ENCODE data around the gene SMARCA5. TPM values are rescaled to one million over a fixed set of nuclear protein-coding genes. Genes with fewer than 3 reads are reported as not detected.
A peak's percentile ranks its signal among the peaks of the same experiment; 100 is the strongest.

The SMARCA5 gene
- total RNA-seq, 4 donors from 2014 or later = 14.8 to 25.8 (median 19.6) TPM

DNA sequence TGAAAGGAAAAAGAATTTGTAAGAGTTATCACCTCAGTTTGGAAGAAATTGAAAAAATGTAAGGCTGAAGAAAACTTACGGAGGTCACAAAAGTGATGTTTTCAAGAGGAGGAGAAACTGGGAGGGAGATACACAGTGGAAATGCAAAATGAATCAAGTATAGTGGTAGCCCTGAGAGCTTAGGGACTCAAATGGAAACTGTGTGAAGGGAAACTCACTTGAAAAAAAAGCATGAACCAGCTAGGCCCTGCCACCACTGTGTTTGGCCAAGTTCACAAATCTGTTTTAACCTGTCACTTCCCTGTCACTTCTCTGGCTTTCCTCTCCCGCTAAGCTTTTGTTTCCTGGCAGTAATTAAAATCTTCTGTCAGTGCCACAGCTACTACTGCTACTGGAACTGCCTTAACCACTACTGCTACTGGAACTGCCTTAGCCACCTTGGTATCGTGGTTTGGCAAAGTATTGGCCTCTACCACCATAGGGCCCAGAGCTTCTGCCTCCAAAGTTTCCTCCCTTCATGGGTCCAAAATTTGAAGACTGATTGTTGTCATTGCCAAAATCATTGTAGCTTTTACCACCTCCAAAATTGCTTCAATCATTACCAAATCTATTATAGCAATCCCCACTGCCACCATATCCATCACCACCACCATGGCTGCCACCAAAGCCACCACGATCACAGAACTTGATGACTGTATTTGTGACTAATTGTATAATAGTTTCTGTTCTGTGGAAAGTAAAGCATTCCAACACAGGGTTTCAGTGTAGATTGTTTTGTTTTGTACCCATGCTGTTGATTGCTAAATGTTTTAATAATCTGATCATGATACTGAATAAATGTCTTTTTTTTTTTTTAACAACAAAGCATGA is 41.5 kb downstream of the SMARCA5 start:
- Histone ChIP-seq H3K4me1 (peaks cover 11% of the 10 kb centered on the region), H3K27ac (no peak overlapping the region), H3K9me3 (no peaks in the 10 kb centered on the region), H3K27me3 (no peaks in the 10 kb centered on the region), H3K36me3 (peaks cover 39% of the 10 kb centered on the region), H3K4me3 (no peak overlapping the region)
- WGBS = 66% methylated on average over 4 of the region's 4 CpGs
- no peak for TF ChIP-seq EP300 (IDR thresholded peaks at IDR 0.05)
- no peak for TF ChIP-seq POLR2AphosphoS5 (IDR thresholded peaks at IDR 0.05)
- no peak for TF ChIP-seq POLR2A (IDR thresholded peaks at IDR 0.05)
- TF ChIP-seq, protein P1, sequence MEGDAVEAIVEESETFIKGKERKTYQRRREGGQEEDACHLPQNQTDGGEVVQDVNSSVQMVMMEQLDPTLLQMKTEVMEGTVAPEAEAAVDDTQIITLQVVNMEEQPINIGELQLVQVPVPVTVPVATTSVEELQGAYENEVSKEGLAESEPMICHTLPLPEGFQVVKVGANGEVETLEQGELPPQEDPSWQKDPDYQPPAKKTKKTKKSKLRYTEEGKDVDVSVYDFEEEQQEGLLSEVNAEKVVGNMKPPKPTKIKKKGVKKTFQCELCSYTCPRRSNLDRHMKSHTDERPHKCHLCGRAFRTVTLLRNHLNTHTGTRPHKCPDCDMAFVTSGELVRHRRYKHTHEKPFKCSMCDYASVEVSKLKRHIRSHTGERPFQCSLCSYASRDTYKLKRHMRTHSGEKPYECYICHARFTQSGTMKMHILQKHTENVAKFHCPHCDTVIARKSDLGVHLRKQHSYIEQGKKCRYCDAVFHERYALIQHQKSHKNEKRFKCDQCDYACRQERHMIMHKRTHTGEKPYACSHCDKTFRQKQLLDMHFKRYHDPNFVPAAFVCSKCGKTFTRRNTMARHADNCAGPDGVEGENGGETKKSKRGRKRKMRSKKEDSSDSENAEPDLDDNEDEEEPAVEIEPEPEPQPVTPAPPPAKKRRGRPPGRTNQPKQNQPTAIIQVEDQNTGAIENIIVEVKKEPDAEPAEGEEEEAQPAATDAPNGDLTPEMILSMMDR (IDR thresholded peaks at IDR 0.05) = no peak
- no peak for DNase-seq (ENCODE audit: low spot score in 2 of 2)

DNA sequence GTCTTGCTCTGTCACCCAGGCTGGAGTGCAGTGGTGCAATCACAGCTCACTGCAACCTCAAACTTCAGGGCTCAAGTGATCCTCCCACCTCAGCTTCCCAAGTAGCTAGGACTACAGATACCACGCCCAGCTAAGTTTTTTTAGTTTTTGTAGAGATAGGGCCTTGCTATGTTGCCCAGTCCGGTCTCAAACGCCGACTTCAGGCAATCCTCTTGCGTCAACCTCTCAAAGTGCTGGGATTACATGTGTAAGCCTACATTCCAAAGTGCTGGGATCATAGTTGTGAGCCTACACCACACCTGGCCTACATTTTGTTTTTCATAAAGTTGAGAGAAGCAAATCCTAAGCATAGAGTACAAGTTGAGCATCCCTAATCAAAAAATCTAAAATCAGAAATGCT is 42.2 kb downstream of the SMARCA5 start:
- DNase-seq (ENCODE audit: low spot score in 2 of 2) = no peak
- peaks cover 11% of the 10 kb centered on the region for H3K4me1 ChIP-seq
- H3K27me3 ChIP-seq = no peaks in the 10 kb centered on the region
- H3K27ac ChIP-seq = no peak overlapping the region
- H3K9me3 ChIP-seq = no peaks in the 10 kb centered on the region
- H3K4me3 ChIP-seq = no peak overlapping the region
- WGBS = 77% methylated on average over 5 of the region's 5 CpGs
- H3K36me3 ChIP-seq = peaks cover 34% of the 10 kb centered on the region
- TF ChIP-seq, protein P1 (IDR thresholded peaks at IDR 0.05) = no peak
- TF ChIP-seq POLR2A (IDR thresholded peaks at IDR 0.05) = no peak
- no peak for TF ChIP-seq EP300 (IDR thresholded peaks at IDR 0.05)
- no peak for TF ChIP-seq POLR2AphosphoS5 (IDR thresholded peaks at IDR 0.05)

DNA sequence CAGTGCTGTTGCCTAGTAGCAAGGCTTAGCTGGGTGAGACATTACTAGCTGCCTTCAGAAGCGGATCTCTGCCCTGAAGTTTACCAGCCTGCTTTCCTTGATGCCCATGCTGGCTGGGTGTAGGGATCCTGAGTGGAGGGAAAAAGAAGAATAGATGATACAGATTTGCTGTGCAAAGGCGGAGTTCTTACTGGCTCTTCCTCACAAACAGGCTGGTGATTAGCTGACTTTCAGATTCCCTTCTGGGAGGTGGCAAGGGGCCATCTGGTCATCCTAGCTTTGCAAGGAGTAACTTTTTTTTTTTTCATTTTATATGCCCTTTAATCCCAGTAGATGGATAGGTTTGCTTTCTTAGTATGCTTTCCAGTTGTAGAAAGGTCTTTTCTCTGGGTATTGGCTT is 44.8 kb downstream of the SMARCA5 start:
- 76% methylated on average over 2 of the region's 2 CpGs for WGBS
- no peak for DNase-seq (ENCODE audit: low spot score in 2 of 2)
- Histone ChIP-seq H3K4me3 (peak overlapping the region; percentile 56), H3K4me1 (peaks cover 11% of the 10 kb centered on the region), H3K9me3 (no peaks in the 10 kb centered on the region), H3K27ac (no peak overlapping the region), H3K27me3 (no peaks in the 10 kb centered on the region), H3K36me3 (peaks cover 18% of the 10 kb centered on the region)
- TF ChIP-seq, protein P1 (IDR thresholded peaks at IDR 0.05) = no peak
- TF ChIP-seq POLR2AphosphoS5 (IDR thresholded peaks at IDR 0.05) (no peak), EP300 (IDR thresholded peaks at IDR 0.05) (no peak), POLR2A (IDR thresholded peaks at IDR 0.05) (no peak)

DNA sequence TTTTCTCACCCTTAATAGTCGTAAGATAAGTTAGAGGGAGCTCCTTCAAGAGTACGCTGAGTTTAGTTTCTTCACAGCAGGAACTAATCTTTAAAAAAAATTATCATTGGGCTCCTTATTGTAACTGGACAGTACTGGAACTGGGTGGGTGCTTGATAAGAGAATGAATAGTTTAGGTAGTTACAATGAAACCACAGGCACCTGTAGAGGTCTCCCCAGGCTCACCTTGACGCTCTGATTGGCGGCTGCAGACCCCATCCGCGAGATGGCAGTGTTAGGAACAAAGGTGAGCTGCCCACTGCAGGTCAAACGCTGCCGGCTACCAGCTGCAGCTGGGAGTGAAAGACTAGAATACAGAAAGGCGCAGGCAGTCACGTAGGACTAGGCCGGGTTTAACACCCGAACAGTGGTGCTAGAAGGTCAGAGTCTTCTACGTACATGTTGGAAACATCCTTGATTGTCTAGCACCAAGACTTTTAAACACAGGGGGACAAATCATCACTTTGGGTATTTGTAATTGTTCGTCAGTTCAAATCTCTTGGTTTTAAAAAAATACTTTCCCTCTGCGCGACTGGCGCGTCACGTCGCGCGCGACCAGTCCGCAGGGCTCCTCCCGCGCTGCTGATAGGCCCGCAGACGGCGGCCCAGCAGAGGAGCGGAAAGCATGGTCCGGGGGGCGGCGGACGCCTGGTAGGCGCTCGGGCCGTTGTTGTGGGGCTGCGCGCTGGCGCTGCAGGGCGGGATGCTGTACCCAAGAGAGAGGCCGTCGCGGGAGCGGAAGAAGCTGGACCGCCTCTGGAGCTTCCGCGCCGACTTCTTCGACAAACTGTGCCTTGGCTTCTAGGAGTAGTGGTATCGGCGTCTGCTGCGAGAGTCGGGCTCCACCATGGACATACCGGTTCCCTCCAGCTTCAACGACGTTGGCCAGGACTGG is 45.6 kb downstream of the SMARCA5 start:
- peak in 1 of 2 donors; percentile 70 for DNase-seq (ENCODE audit: low spot score in 2 of 2)
- no peaks in the 10 kb centered on the region for H3K27me3 ChIP-seq

More for the DNA sequence above, 45.6 kb downstream of the SMARCA5 start:
- no peaks in the 10 kb centered on the region for H3K9me3 ChIP-seq
- TF ChIP-seq EP300 (IDR thresholded peaks at IDR 0.05) = no peak
- TF ChIP-seq, protein P1 (IDR thresholded peaks at IDR 0.05) = peak in 1 of 2 donors; percentile 18
- WGBS = 4% methylated on average over 27 of the region's 57 CpGs
- H3K4me3 ChIP-seq = peak overlapping the region; percentile 56
- peak overlapping the region; percentile 14 for H3K27ac ChIP-seq
- peaks cover 10% of the 10 kb centered on the region for H3K36me3 ChIP-seq
- peaks cover 11% of the 10 kb centered on the region for H3K4me1 ChIP-seq

Measured in suprapubic skin (tissue), 4 donors.